Right atrium auricular region (tissue), 2 donors: ENCODE measurements around the gene SREBF2. TPM values are rescaled to one million over a fixed set of nuclear protein-coding genes. Genes with fewer than 3 reads are reported as not detected.

Source experiments
- DNase-seq: peaks from one replicate; pipeline ENCODE4 v3.0.0-alpha.2; 2019; ENCODE audit warnings: low spot score
- H3K27ac ChIP-seq, 2 donors: fragments of 200-600 bp; sonication (generic); 1 replicate in 1 of 2; 2 replicates in 1 of 2; pipeline ENCODE4 v1.5.1; 2016 to 2019
- H3K27me3 ChIP-seq, 2 donors: fragments of 200-600 bp; sonication (generic); one replicate each; pipeline versions ENCODE4 v1.5.1 to v1.6.0; 2017 to 2019
- H3K36me3 ChIP-seq: fragments of 200-600 bp; sonication (generic); one replicate; pipeline ENCODE4 v1.5.1; 2016
- H3K4me1 ChIP-seq, 2 donors: fragments of 200-600 bp; sonication (generic); one replicate each; pipeline versions ENCODE4 v1.5.1 to v1.6.0; 2017 to 2019
- H3K4me3 ChIP-seq, 2 donors: fragments of 200-600 bp; sonication (generic); 1 replicate in 1 of 2; 2 replicates in 1 of 2; pipeline ENCODE4 v1.5.1; 2017 to 2019; ENCODE audit warnings: mild to moderate bottlenecking in 1 of 2, moderate library complexity in 1 of 2
- H3K9me3 ChIP-seq, 2 donors: fragments of 200-600 bp; sonication (generic); one replicate each; pipeline ENCODE4 v1.5.1; 2019
- CTCF ChIP-seq, 2 donors: fragments of 200-600 bp; sonication (generic); IDR thresholded peaks; one replicate each; pipeline ENCODE4 v1.5.1; 2019; ENCODE audit warnings: antibody characterized with exemption in 2 of 2
- total RNA-seq, 2 donors: library from RNA; depleted of rRNA; stranded (reverse); fragments of >200 nt; gene quantifications; one replicate each; pipeline ENCODE4 v1.1.0, GENCODE V29; 2016

Gene SREBF2
- total RNA-seq, 2 donors from 2014 or later, result 45.6 to 61.4 TPM

- H3K27me3 ChIP-seq, result no peaks in the 10 kb centered on the region
- H3K4me1 ChIP-seq, result peaks cover 0 to 4% of the 10 kb centered on the region in 2 donors
- no peaks in the 10 kb centered on the region for H3K9me3 ChIP-seq
- TF ChIP-seq CTCF (IDR thresholded peaks at IDR 0.05), result no peak
- H3K4me3 ChIP-seq, result no peak overlapping the region
- no peak overlapping the region for H3K27ac ChIP-seq
- H3K36me3 ChIP-seq, result peaks cover 72% of the 10 kb centered on the region
- no peak for DNase-seq
Measured at GRCh38 chr22:41875531-41876270, 42.8 kb downstream of the SREBF2 start.

DNA sequence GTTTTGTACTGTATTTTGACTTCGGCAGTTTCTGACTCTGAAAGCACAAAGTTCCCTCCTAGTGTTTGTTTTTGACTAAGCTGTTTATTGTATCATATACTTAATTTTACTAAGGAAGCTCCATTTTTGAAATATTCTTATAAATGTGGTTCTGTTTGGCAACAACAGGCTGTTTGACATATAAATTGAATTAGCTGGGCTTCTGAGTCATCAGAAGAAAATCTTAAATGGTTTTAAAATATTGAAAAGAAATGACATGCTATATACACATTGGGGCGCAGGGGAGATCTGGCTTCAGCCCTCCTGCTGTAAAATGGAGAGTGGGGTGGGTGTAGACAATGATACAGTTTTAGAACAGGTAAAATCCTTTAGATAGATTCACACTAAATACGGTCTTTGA is 43.4 kb downstream of the SREBF2 start:
- Histone ChIP-seq H3K27ac (no peak overlapping the region), H3K4me3 (no peak overlapping the region), H3K27me3 (no peaks in the 10 kb centered on the region), H3K36me3 (peaks cover 72% of the 10 kb centered on the region), H3K9me3 (no peaks in the 10 kb centered on the region), H3K4me1 (peaks cover 0 to 4% of the 10 kb centered on the region in 2 donors)
- no peak for DNase-seq
- no peak for TF ChIP-seq CTCF (IDR thresholded peaks at IDR 0.05)

GRCh38 chr22:41876675-41877074 is 43.8 kb downstream of the SREBF2 start:
- Histone ChIP-seq H3K27me3 (no peaks in the 10 kb centered on the region), H3K4me1 (peaks cover 0 to 4% of the 10 kb centered on the region in 2 donors), H3K36me3 (peaks cover 72% of the 10 kb centered on the region), H3K4me3 (no peak overlapping the region), H3K27ac (no peak overlapping the region), H3K9me3 (no peaks in the 10 kb centered on the region)
- no peak for TF ChIP-seq CTCF (IDR thresholded peaks at IDR 0.05)
- DNase-seq, result no peak

DNA sequence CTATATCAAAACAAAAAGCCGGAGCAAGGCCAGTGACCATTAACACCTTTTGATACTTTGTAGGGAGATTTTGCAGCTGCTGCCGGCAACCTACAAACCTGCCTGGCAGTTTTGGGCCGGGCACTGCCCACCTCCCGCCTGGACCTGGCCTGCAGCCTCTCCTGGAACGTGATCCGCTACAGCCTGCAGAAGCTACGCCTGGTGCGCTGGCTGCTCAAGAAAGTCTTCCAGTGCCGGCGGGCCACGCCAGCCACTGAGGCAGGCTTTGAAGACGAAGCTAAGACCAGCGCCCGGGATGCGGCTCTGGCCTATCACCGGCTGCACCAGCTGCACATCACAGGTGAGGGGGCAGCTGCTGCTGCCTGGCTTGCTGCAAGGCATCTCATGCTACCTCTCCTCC is 47.7 kb downstream of the SREBF2 start:
- Histone ChIP-seq H3K27me3 (no peaks in the 10 kb centered on the region), H3K4me1 (no peaks in the 10 kb centered on the region), H3K9me3 (no peaks in the 10 kb centered on the region), H3K36me3 (peaks cover 92% of the 10 kb centered on the region), H3K4me3 (no peak overlapping the region), H3K27ac (no peak overlapping the region)
- TF ChIP-seq CTCF (IDR thresholded peaks at IDR 0.05), result no peak
- no peak for DNase-seq

- no peak for DNase-seq
- TF ChIP-seq CTCF (IDR thresholded peaks at IDR 0.05), result no peak
- no peaks in the 10 kb centered on the region for H3K4me1 ChIP-seq
- H3K27me3 ChIP-seq, result no peaks in the 10 kb centered on the region
- H3K4me3 ChIP-seq, result no peak overlapping the region
- H3K36me3 ChIP-seq, result peaks cover 92% of the 10 kb centered on the region
- no peak overlapping the region for H3K27ac ChIP-seq
- H3K9me3 ChIP-seq, result no peaks in the 10 kb centered on the region
Measured at GRCh38 chr22:41883400-41883799, 50.5 kb downstream of the SREBF2 start.

DNA sequence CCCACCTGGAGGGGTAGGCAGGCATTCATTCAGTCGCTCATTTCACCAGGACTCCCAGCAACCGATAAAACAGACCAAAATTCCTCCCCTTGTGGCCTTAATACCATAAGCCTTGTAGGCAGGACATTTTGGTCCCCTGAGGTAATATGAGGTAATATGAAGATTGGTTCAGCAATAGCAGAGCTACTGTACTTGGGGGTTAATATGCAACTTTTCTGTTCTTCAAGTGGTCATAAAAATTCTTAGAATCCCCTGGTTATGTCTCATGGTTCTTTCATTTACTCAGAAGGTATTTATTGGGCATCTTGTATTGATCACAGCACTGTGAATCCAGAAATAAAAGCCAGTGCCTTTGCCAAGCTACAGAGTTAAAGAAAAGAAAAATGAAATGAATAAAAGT is 52.2 kb downstream of the SREBF2 start:
- Histone ChIP-seq H3K27me3 (no peaks in the 10 kb centered on the region), H3K4me3 (no peak overlapping the region), H3K4me1 (no peaks in the 10 kb centered on the region), H3K27ac (no peak overlapping the region), H3K36me3 (peaks cover 93% of the 10 kb centered on the region), H3K9me3 (no peaks in the 10 kb centered on the region)
- DNase-seq, result no peak
- TF ChIP-seq CTCF (IDR thresholded peaks at IDR 0.05), result no peak
